ENCODE data around the gene TMEM247. TPM values are rescaled to one million over a fixed set of nuclear protein-coding genes. Genes with fewer than 3 reads are reported as not detected.

The TMEM247 gene
- total RNA-seq, 2 experiments from 2014 or later, result not detected

GRCh38 chr2:46482490-46482889 is 3.1 kb downstream of the TMEM247 start:
- ATAC-seq (ENCODE audit: poor library complexity) (no peak), DNase-seq (no peak)
- H3K9me3 Mint-ChIP-seq, result no peaks in the 10 kb centered on the region
- intact Hi-C loops (cut with DNase I, micrococcal nuclease), result no loop called here
- H3K4me3 Mint-ChIP-seq, result no peak overlapping the region
- peaks cover 9% of the 10 kb centered on the region for H3K4me1 ChIP-seq (ENCODE audit: insufficient read depth, low read length)
- no peaks in the 10 kb centered on the region for H3K36me3 ChIP-seq (ENCODE audit: insufficient read depth, low read length)
- ChIA-PET CTCF (no interaction called here), POLR2A (no interaction called here)
- H3K36me3 Mint-ChIP-seq (ENCODE audit: low read depth), result no peaks in the 10 kb centered on the region
- H3K4me1 Mint-ChIP-seq (ENCODE audit: low read depth), result peaks cover 16% of the 10 kb centered on the region
- no peak overlapping the region for H3K4me3 ChIP-seq (ENCODE audit: low read length)
- no peaks in the 10 kb centered on the region for H3K27me3 ChIP-seq (ENCODE audit: control insufficient read depth in 1 of 2, insufficient read depth in 2 of 2, low read length in 2 of 2)
- peaks cover 0 to 11% of the 10 kb centered on the region in 2 experiments for H3K9me3 ChIP-seq (ENCODE audit: control insufficient read depth in 1 of 2, insufficient read depth in 1 of 2, low read length in 2 of 2)
- TF ChIP-seq CTCF (IDR thresholded peaks at IDR 0.05), result no peak
- no peak overlapping the region for H3K27ac Mint-ChIP-seq
- H3K27ac ChIP-seq (ENCODE audit: low read depth in 1 of 2, low read length in 2 of 2), result no peak overlapping the region
- H3K27me3 Mint-ChIP-seq, result no peaks in the 10 kb centered on the region

- Mint-ChIP-seq H3K27me3 (no peaks in the 10 kb centered on the region), H3K36me3 (ENCODE audit: low read depth) (no peaks in the 10 kb centered on the region), H3K27ac (no peak overlapping the region), H3K4me1 (ENCODE audit: low read depth) (no peaks in the 10 kb centered on the region), H3K4me3 (no peak overlapping the region), H3K9me3 (no peaks in the 10 kb centered on the region)
- ChIA-PET POLR2A (no interaction called here), CTCF (no interaction called here)
- Histone ChIP-seq H3K27ac (ENCODE audit: low read depth in 1 of 2, low read length in 2 of 2) (no peak overlapping the region), H3K4me3 (ENCODE audit: low read length) (no peak overlapping the region), H3K9me3 (ENCODE audit: control insufficient read depth in 1 of 2, insufficient read depth in 1 of 2, low read length in 2 of 2) (peaks cover 0 to 7% of the 10 kb centered on the region in 2 experiments), H3K27me3 (ENCODE audit: control insufficient read depth in 1 of 2, insufficient read depth in 2 of 2, low read length in 2 of 2) (no peaks in the 10 kb centered on the region), H3K36me3 (ENCODE audit: insufficient read depth, low read length) (no peaks in the 10 kb centered on the region), H3K4me1 (ENCODE audit: insufficient read depth, low read length) (no peaks in the 10 kb centered on the region)
- no peak for TF ChIP-seq CTCF (IDR thresholded peaks at IDR 0.05)
- DNase-seq (no peak), ATAC-seq (ENCODE audit: poor library complexity) (no peak)
- intact Hi-C loops (cut with DNase I, micrococcal nuclease), result no loop called here
Observed at GRCh38 chr2:46485002-46485401, 5.6 kb downstream of the TMEM247 start.

- H3K27me3 Mint-ChIP-seq, result no peaks in the 10 kb centered on the region
- H3K4me1 Mint-ChIP-seq (ENCODE audit: low read depth), result no peaks in the 10 kb centered on the region
- H3K4me3 Mint-ChIP-seq, result no peak overlapping the region
- CTCF ChIA-PET, result no interaction called here
- H3K9me3 Mint-ChIP-seq, result no peaks in the 10 kb centered on the region
- no peak overlapping the region for H3K27ac ChIP-seq (ENCODE audit: low read depth in 1 of 2, low read length in 2 of 2)
- no peaks in the 10 kb centered on the region for H3K36me3 Mint-ChIP-seq (ENCODE audit: low read depth)
- H3K4me1 ChIP-seq (ENCODE audit: insufficient read depth, low read length), result peaks cover 6% of the 10 kb centered on the region
- no peak for DNase-seq
- no peaks in the 10 kb centered on the region for H3K9me3 ChIP-seq (ENCODE audit: control insufficient read depth in 1 of 2, insufficient read depth in 1 of 2, low read length in 2 of 2)
- no peaks in the 10 kb centered on the region for H3K36me3 ChIP-seq (ENCODE audit: insufficient read depth, low read length)
- POLR2A ChIA-PET, result no interaction called here
- no peaks in the 10 kb centered on the region for H3K27me3 ChIP-seq (ENCODE audit: control insufficient read depth in 1 of 2, insufficient read depth in 2 of 2, low read length in 2 of 2)
- intact Hi-C loops (cut with DNase I, micrococcal nuclease), result no loop called here
- no peak for ATAC-seq (ENCODE audit: poor library complexity)
- TF ChIP-seq CTCF (IDR thresholded peaks at IDR 0.05), result no peak
- H3K4me3 ChIP-seq (ENCODE audit: low read length), result no peak overlapping the region
- no peak overlapping the region for H3K27ac Mint-ChIP-seq
Observed at GRCh38 chr2:46486436-46486835, 7.1 kb downstream of the TMEM247 start.

Measured in CD4-positive, alpha-beta T cell (primary cell).